ENCODE data around the gene SERINC2.
"Not testable (repeated sequence)": the region's sequence is repeated elsewhere in the genome, so short reads cannot be mapped to it uniquely, and the experiment has no call there.

The SERINC2 gene

GRCh38 chr1:31383967-31384366, 29.0 kb upstream of the SERINC2 start:
- POLR2A ChIA-PET: interaction anchor here (1.2 kb wide), 1 partner anchor 10 kb away, joined by 5 read pairs; no protein-coding TSS in a partner anchor

GRCh38 chr1:31386576-31387243, 26.3 kb upstream of the SERINC2 start:
- CTCF ChIA-PET; POLR2A ChIA-PET; DNase-seq (ENCODE audit: extremely low spot score): not testable (repeated sequence)

More at GRCh38 chr1:31383967-31384366, 29.0 kb upstream of the SERINC2 start:
- CTCF ChIA-PET: interaction anchor here (1.2 to 2.1 kb wide), 2 partner anchors 11 to 200 kb away, joined by 3 to 9 read pairs; no protein-coding TSS in a partner anchor
- TF ChIP-seq CTBP1 (IDR thresholded peaks at IDR 0.05; ENCODE audit: borderline replicate concordance) (no peak), LEF1 (IDR thresholded peaks at IDR 0.05; ENCODE audit: borderline replicate concordance) (no peak), BHLHE40 (IDR thresholded peaks at IDR 0.05; ENCODE audit: borderline replicate concordance) (no peak), FOXM1 (IDR thresholded peaks at IDR 0.05; ENCODE audit: borderline replicate concordance) (no peak), TARDBP (IDR thresholded peaks at IDR 0.05) (no peak), SUZ12 (IDR thresholded peaks at IDR 0.05) (no peak), NFRKB (IDR thresholded peaks at IDR 0.05) (no peak), HDGF (IDR thresholded peaks at IDR 0.05; ENCODE audit: borderline replicate concordance) (no peak), L3MBTL2 (conservative IDR thresholded peaks at IDR 0.05) (no peak), ARNT (IDR thresholded peaks at IDR 0.05) (no peak)
- DNase-seq (ENCODE audit: extremely low spot score): no peak

GRCh38 chr1:31387612-31388011, 25.4 kb upstream of the SERINC2 start:
- CTCF ChIA-PET: interaction anchor here (0.6 to 0.8 kb wide), 2 partner anchors 10 to 18 kb away, joined by 3 to 6 read pairs; no protein-coding TSS in a partner anchor
- POLR2A ChIA-PET: no interaction called here
- TF ChIP-seq HDGF (IDR thresholded peaks at IDR 0.05; ENCODE audit: borderline replicate concordance) (no peak), TARDBP (IDR thresholded peaks at IDR 0.05) (no peak), FOXK2 (IDR thresholded peaks at IDR 0.05) (no peak), LEF1 (IDR thresholded peaks at IDR 0.05; ENCODE audit: borderline replicate concordance) (no peak), PKNOX1 (IDR thresholded peaks at IDR 0.05) (no peak), SUZ12 (IDR thresholded peaks at IDR 0.05) (no peak), FOXM1 (IDR thresholded peaks at IDR 0.05; ENCODE audit: borderline replicate concordance) (no peak), FOXA1 (IDR thresholded peaks at IDR 0.05) (no peak), BHLHE40 (IDR thresholded peaks at IDR 0.05; ENCODE audit: borderline replicate concordance) (no peak)
- no peak for DNase-seq (ENCODE audit: extremely low spot score)

- POLR2A ChIA-PET: interaction anchor here (1.3 kb wide), 1 partner anchor 13 kb away, joined by 3 read pairs; no protein-coding TSS in a partner anchor
- CTCF ChIA-PET: interaction anchor here (0.6 to 1.7 kb wide), 2 partner anchors 159 to 319 kb away, joined by 3 to 5 read pairs; no protein-coding TSS in a partner anchor
- no peak for DNase-seq (ENCODE audit: extremely low spot score)
- TF ChIP-seq ELF4 (IDR thresholded peaks at IDR 0.05) (no peak), NFRKB (IDR thresholded peaks at IDR 0.05) (no peak), FOXA1 (IDR thresholded peaks at IDR 0.05) (no peak), TARDBP (IDR thresholded peaks at IDR 0.05) (no peak), ZNF384 (IDR thresholded peaks at IDR 0.05) (no peak), SP1 (IDR thresholded peaks at IDR 0.05) (no peak), ARNT (IDR thresholded peaks at IDR 0.05) (no peak)
These were observed 23.4 kb upstream of the SERINC2 start for GRCh38 chr1:31389616-31390015.

- no peak for TF ChIP-seq FOXK2 (IDR thresholded peaks at IDR 0.05)
- TF ChIP-seq LEF1 (IDR thresholded peaks at IDR 0.05; ENCODE audit: borderline replicate concordance): no peak
- no peak for TF ChIP-seq TARDBP (IDR thresholded peaks at IDR 0.05)
- no peak for TF ChIP-seq PKNOX1 (IDR thresholded peaks at IDR 0.05)
- TF ChIP-seq HDGF (IDR thresholded peaks at IDR 0.05; ENCODE audit: borderline replicate concordance): no peak
- TF ChIP-seq ZNF384 (IDR thresholded peaks at IDR 0.05): no peak
- TF ChIP-seq NFRKB (IDR thresholded peaks at IDR 0.05): no peak
- no peak for TF ChIP-seq ARNT (IDR thresholded peaks at IDR 0.05)
- TF ChIP-seq SP1 (IDR thresholded peaks at IDR 0.05): no peak
- no peak for TF ChIP-seq ELF4 (IDR thresholded peaks at IDR 0.05)
- no peak for TF ChIP-seq FOXA1 (IDR thresholded peaks at IDR 0.05)
- TF ChIP-seq CTBP1 (IDR thresholded peaks at IDR 0.05; ENCODE audit: borderline replicate concordance): no peak
- TF ChIP-seq BHLHE40 (IDR thresholded peaks at IDR 0.05; ENCODE audit: borderline replicate concordance): no peak
- TF ChIP-seq L3MBTL2 (conservative IDR thresholded peaks at IDR 0.05): no peak
- no peak for DNase-seq (ENCODE audit: extremely low spot score)
- CTCF ChIA-PET: interaction anchor here (0.6 to 1.7 kb wide), 2 partner anchors 27 to 159 kb away, joined by 4 to 5 read pairs; no protein-coding TSS in a partner anchor
- POLR2A ChIA-PET: interaction anchor here (1.3 kb wide), 1 partner anchor 14 kb away, joined by 3 read pairs; no protein-coding TSS in a partner anchor
These were observed 22.9 kb upstream of the SERINC2 start for GRCh38 chr1:31390071-31390470.

- CTCF ChIA-PET: interaction anchor here (0.5 to 3.9 kb wide), 3 partner anchors 32 to 417 kb away, joined by 4 to 23 read pairs (median 4); no protein-coding TSS in a partner anchor
- TF ChIP-seq NFRKB (IDR thresholded peaks at IDR 0.05): no peak
- TF ChIP-seq SP1 (IDR thresholded peaks at IDR 0.05): no peak
- TF ChIP-seq BHLHE40 (IDR thresholded peaks at IDR 0.05; ENCODE audit: borderline replicate concordance): no peak
- no peak for TF ChIP-seq FOXM1 (IDR thresholded peaks at IDR 0.05; ENCODE audit: borderline replicate concordance)
- TF ChIP-seq ARNT (IDR thresholded peaks at IDR 0.05): no peak
- TF ChIP-seq FOXA1 (IDR thresholded peaks at IDR 0.05): no peak
- TF ChIP-seq L3MBTL2 (conservative IDR thresholded peaks at IDR 0.05): no peak
- TF ChIP-seq TARDBP (IDR thresholded peaks at IDR 0.05): no peak
- TF ChIP-seq ZNF384 (IDR thresholded peaks at IDR 0.05): no peak
- no peak for TF ChIP-seq PKNOX1 (IDR thresholded peaks at IDR 0.05)
- TF ChIP-seq SUZ12 (IDR thresholded peaks at IDR 0.05): no peak
- no peak for TF ChIP-seq LEF1 (IDR thresholded peaks at IDR 0.05; ENCODE audit: borderline replicate concordance)
- TF ChIP-seq ELF4 (IDR thresholded peaks at IDR 0.05): no peak
- TF ChIP-seq FOXK2 (IDR thresholded peaks at IDR 0.05): no peak
- no peak for TF ChIP-seq CTBP1 (IDR thresholded peaks at IDR 0.05; ENCODE audit: borderline replicate concordance)
- no peak for TF ChIP-seq HDGF (IDR thresholded peaks at IDR 0.05; ENCODE audit: borderline replicate concordance)
- no peak for DNase-seq (ENCODE audit: extremely low spot score)
- POLR2A ChIA-PET: interaction anchor here (2.1 kb wide), 1 partner anchor 156 kb away, joined by 6 read pairs; no protein-coding TSS in a partner anchor
These were observed 19.6 kb upstream of the SERINC2 start for GRCh38 chr1:31393463-31393862.
